22Rv1 (cell line): ENCODE data around the gene SYCN.

Experiments
- H3K27ac ChIP-seq: fragments of 450-650 bp; 2 replicates; pipeline ENCODE4 v1.5.1; 2017
- CTCF ChIP-seq: fragments of 450-650 bp; IDR thresholded peaks from 2 replicates; pipeline ENCODE4 v1.5.1; 2017; ENCODE audit warnings: mild to moderate bottlenecking
- ZFX ChIP-seq: fragments of 450-650 bp; IDR thresholded peaks from 2 replicates; pipeline ENCODE4 v1.6.1; 2017; ENCODE audit warnings: antibody characterized with exemption, borderline replicate concordance

The SYCN gene

GRCh38 chr19:39174142-39174541, 29.9 kb downstream of the SYCN start:
- no peak overlapping the region for H3K27ac ChIP-seq
- TF ChIP-seq ZFX: no peak
- no peak for TF ChIP-seq CTCF

GRCh38 chr19:39173502-39173991, 30.5 kb downstream of the SYCN start:
- no peak for TF ChIP-seq ZFX
- no peak for TF ChIP-seq CTCF
- H3K27ac ChIP-seq: no peak overlapping the region

GRCh38 chr19:39172700-39173501, 31.2 kb downstream of the SYCN start:
- no peak overlapping the region for H3K27ac ChIP-seq
- TF ChIP-seq CTCF (no peak), ZFX (no peak)

GRCh38 chr19:39171479-39172465, 32.3 kb downstream of the SYCN start:
- no peak for TF ChIP-seq CTCF
- TF ChIP-seq ZFX: no peak
- 0 out of 2 replicates have a peak overlapping the region, but pooled peaks have one; percentile 17 for H3K27ac ChIP-seq

GRCh38 chr19:39170386-39171231, 33.5 kb downstream of the SYCN start:
- peak overlapping the region; percentile 22 for H3K27ac ChIP-seq
- TF ChIP-seq CTCF (no peak), ZFX (no peak)

- no peak for TF ChIP-seq ZFX
- TF ChIP-seq CTCF: no peak
- H3K27ac ChIP-seq: peak overlapping the region; percentile 76; the same call in 1 of the 2 replicates
Observed at GRCh38 chr19:39169143-39169810, 34.8 kb downstream of the SYCN start.
